GM19240 (cell line): ENCODE results near the gene PDZRN3.

Source experiments
- DNase-seq: peaks from one replicate; pipeline ENCODE4 v3.0.0; 2011; ENCODE audit warnings: low spot score; ENCODE audit not compliant: insufficient read length

PDZRN3 gene

GRCh38 chr3:73623346-73623745, 1.4 kb downstream of the PDZRN3 start:
- DNase-seq = no peak

GRCh38 chr3:73622091-73622805, 2.5 kb downstream of the PDZRN3 start:
- no peak for DNase-seq

DNA sequence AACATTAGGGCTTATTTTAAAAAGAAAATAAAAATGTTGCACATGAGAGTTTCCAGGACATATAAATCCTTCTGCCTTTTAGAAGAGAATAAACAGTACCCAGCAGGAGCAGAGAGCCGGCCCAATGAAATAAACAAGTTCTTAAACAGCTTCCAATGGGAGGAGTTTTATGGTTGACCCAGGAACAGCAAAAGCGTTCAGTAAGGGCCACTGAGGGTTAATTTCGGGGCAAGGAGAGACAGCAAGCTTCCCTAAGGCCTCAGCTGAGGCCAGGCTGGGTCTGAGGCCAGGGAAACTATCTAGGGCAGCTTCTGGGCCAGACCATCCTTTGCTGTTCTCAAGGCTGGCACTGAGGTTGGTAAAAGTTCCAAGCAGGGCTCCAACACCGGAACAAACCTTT, 3.4 kb downstream of the PDZRN3 start:
- DNase-seq = no peak

- DNase-seq = no peak
Measured at GRCh38 chr3:73618461-73618860, 6.3 kb downstream of the PDZRN3 start.

DNA sequence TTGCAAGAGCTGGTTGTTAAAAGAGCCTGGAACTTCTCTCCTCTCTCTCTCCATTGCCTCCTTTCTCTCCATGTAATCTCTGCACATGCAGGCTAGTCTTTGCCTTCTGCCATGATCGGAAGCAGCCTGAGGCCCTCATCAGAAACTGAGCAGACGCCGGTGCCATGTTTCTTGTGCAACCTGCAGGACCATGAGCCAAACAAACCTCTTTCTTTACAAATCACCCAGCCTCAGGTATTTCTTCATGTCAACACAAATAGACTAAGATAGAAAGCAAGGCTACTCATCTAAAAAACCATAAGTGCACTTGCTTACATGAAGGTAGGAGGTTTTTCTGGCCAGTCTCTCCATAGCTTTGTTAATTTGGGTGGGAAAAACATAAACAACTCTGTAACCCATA, 8.7 kb downstream of the PDZRN3 start:
- no peak for DNase-seq

- no peak for DNase-seq
Measured at GRCh38 chr3:73614419-73614818, 10.3 kb downstream of the PDZRN3 start.

- DNase-seq = no peak
Measured at GRCh38 chr3:73611176-73611575, 13.6 kb downstream of the PDZRN3 start.

GRCh38 chr3:73610493-73610892, 14.2 kb downstream of the PDZRN3 start:
- no peak for DNase-seq

- no peak for DNase-seq
Measured at GRCh38 chr3:73609655-73610054, 15.1 kb downstream of the PDZRN3 start.

GRCh38 chr3:73609315-73609641, 15.5 kb downstream of the PDZRN3 start:
- no peak for DNase-seq

GRCh38 chr3:73608456-73609314, 16.1 kb downstream of the PDZRN3 start:
- no peak for DNase-seq

- DNase-seq = no peak
Measured at GRCh38 chr3:73605861-73606260, 18.9 kb downstream of the PDZRN3 start.

- DNase-seq = no peak
Measured at GRCh38 chr3:73605412-73605811, 19.3 kb downstream of the PDZRN3 start.

DNA sequence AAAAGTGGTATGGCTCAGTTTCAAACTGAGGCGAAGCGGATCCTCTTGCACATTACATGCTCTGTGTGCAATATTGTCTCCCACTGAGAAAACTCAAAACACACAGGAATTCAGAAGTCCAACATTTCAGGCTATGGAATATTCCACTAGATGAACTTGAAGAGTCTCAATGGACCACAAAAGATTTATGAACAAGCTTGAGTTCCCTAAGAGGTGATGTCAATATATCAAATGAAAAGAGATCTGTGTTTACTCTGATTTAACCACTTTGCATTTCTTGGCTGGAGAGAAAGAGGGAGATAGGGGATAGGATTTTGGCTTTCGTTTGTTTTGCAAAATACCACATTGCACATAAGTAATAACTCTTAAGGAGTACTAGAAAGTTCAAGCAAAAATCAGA, 20.3 kb downstream of the PDZRN3 start:
- DNase-seq = no peak

GRCh38 chr3:73603762-73604171, 21.0 kb downstream of the PDZRN3 start:
- no peak for DNase-seq

- no peak for DNase-seq
Measured at GRCh38 chr3:73602170-73602569, 22.6 kb downstream of the PDZRN3 start.

GRCh38 chr3:73601481-73601880, 23.3 kb downstream of the PDZRN3 start:
- DNase-seq = no peak

- DNase-seq = no peak
Measured at GRCh38 chr3:73601011-73601410, 23.7 kb downstream of the PDZRN3 start.

DNA sequence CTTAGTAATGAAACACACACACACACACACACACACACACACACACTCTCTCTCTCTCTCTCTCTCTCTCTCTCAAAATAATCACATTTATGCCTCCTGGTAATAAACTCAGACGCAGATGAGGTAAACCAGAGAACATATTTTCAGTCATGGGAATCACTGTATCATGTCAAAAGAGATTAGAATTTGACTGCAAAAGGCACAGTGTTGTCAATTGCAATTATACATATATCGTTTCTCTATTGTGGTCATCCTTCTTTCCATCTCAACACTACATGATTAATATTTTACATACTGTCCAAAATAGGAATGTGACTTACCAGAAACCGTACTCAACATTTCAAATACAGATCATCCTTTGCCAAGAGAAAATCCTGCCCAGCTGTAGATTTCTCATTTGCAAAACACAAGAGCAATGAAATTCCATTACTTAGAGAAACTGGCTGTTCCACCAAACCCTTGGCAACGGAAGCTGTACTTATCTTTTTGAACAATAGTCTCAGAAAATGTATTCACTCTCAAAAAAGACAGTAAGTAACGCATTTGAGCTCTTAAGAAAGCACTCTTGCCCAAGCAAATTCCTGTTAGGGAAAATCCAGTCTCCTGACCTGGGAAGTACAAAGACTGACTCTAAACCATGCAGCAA, 24.3 kb downstream of the PDZRN3 start:
- DNase-seq = no peak

- DNase-seq = no peak
Measured at GRCh38 chr3:73599605-73600004, 25.1 kb downstream of the PDZRN3 start.

DNA sequence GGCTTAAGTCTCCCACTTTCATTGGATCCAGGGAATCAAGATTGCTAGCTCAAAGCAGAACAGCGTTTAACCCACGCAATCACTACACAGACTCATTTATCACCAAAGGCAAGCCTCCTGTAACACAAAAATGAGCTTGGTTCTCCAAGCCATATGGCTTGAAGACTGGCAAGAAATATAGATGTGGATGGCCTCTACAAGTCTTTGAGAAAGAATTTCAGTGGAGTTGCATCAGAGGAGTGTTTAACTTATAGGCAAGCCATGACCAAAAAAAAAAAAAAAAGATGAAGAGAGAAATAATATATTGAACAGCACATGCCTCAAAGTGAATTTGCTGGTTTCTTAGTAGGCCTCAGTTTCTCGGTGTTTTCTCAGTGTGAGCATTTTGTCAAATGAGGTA, 27.3 kb downstream of the PDZRN3 start:
- no peak for DNase-seq
